ENCODE measurements around the gene KCNH1. TPM values are rescaled to one million over a fixed set of nuclear protein-coding genes. Genes with fewer than 3 reads are reported as not detected.
"Not testable (repeated sequence)": the region's sequence is repeated elsewhere in the genome, so short reads cannot be mapped to it uniquely, and the experiment has no call there.

KCNH1 gene
- total RNA-seq, 1 donor from 2014 or later, result 2.4 TPM

DNA sequence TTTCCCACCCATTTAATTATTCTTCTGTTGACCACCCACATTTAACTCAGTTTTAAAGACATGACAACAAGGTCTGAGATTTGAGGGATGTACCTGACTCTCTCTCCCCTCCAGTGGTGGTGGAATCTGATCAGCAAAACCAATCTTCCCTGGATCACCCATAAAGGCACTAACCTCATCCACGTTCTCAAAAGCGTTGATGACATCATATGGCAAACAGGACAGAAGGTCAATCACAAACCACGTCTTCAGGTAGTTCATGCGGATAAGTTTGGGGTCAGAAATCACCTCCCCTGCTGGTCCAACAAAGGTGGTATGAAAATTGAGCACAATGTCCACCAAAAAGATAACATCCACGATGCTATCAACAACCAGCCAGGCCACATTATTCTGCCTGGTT, 115.3 kb downstream of the KCNH1 start:
- H3K9me3 Mint-ChIP-seq, result no peaks in the 10 kb centered on the region
- H3K4me3 Mint-ChIP-seq, result no peak overlapping the region
- H3K4me1 Mint-ChIP-seq (ENCODE audit: unreplicated experiment), result peaks cover 3% of the 10 kb centered on the region
- no peak overlapping the region for H3K27ac Mint-ChIP-seq
- TF ChIP-seq, protein P1, sequence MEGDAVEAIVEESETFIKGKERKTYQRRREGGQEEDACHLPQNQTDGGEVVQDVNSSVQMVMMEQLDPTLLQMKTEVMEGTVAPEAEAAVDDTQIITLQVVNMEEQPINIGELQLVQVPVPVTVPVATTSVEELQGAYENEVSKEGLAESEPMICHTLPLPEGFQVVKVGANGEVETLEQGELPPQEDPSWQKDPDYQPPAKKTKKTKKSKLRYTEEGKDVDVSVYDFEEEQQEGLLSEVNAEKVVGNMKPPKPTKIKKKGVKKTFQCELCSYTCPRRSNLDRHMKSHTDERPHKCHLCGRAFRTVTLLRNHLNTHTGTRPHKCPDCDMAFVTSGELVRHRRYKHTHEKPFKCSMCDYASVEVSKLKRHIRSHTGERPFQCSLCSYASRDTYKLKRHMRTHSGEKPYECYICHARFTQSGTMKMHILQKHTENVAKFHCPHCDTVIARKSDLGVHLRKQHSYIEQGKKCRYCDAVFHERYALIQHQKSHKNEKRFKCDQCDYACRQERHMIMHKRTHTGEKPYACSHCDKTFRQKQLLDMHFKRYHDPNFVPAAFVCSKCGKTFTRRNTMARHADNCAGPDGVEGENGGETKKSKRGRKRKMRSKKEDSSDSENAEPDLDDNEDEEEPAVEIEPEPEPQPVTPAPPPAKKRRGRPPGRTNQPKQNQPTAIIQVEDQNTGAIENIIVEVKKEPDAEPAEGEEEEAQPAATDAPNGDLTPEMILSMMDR (conservative IDR thresholded peaks at IDR 0.05), result no peak
- DNase-seq (ENCODE audit: extremely low spot score, unreplicated experiment), result no peak
- H3K36me3 Mint-ChIP-seq, result no peaks in the 10 kb centered on the region
- peaks cover 29% of the 10 kb centered on the region for H3K27me3 Mint-ChIP-seq

DNA sequence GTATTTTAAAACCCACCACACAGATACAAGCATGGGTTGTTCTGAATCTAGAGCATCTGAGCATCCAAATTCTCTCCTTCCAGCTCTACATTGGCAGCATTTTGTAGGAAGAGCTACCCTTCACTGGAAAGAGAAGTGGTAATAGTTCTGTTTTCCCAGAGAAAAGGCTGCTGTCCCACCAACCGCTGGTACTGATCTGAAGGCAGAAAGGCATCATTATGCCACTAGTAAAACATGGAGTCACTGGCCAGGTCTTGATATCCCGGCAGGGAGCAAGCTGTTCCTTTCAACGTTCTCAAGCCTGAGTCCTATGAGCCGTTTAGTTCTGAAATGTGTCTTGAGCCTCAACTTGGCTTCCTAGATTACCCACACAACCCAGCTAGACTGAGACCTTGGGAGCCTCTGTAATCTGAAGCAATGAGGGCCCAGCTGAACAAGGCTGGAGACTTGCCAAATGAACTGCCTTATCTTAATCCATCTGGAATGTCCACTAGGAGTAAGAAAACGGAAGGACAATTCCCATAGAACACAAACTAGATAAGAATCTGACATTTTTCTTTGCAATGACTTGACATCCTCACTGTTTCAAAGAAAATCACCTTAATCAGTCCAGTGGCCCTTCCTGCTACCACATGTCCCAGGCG, 116.8 kb downstream of the KCNH1 start:
- Mint-ChIP-seq H3K4me1 (ENCODE audit: unreplicated experiment) (peaks cover 3% of the 10 kb centered on the region), H3K27ac (no peak overlapping the region), H3K36me3 (no peaks in the 10 kb centered on the region), H3K27me3 (peaks cover 34% of the 10 kb centered on the region), H3K9me3 (no peaks in the 10 kb centered on the region), H3K4me3 (no peak overlapping the region)
- DNase-seq (ENCODE audit: extremely low spot score, unreplicated experiment), result no peak
- TF ChIP-seq, protein P1 (conservative IDR thresholded peaks at IDR 0.05), result no peak

DNA sequence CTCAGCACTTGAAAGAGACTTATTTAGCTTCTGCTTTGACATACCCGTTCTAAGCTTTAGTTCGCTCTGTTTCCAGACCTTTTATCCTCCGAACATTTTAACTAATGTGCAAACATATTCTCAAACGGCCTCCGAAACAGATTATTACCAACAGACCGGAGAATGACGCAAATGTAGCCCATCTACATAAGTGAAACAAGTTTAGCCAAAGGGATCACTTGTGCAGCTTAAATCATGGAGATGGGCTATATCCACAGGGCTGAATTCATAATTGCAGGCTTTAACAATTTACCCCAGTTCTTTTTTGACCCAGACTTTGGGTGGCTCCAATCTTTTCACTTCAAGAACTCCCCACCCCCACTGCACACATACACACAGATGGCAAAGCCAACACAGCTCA, 119.7 kb downstream of the KCNH1 start:
- no peaks in the 10 kb centered on the region for H3K36me3 Mint-ChIP-seq
- TF ChIP-seq, protein P1 (conservative IDR thresholded peaks at IDR 0.05), result no peak

DNA sequence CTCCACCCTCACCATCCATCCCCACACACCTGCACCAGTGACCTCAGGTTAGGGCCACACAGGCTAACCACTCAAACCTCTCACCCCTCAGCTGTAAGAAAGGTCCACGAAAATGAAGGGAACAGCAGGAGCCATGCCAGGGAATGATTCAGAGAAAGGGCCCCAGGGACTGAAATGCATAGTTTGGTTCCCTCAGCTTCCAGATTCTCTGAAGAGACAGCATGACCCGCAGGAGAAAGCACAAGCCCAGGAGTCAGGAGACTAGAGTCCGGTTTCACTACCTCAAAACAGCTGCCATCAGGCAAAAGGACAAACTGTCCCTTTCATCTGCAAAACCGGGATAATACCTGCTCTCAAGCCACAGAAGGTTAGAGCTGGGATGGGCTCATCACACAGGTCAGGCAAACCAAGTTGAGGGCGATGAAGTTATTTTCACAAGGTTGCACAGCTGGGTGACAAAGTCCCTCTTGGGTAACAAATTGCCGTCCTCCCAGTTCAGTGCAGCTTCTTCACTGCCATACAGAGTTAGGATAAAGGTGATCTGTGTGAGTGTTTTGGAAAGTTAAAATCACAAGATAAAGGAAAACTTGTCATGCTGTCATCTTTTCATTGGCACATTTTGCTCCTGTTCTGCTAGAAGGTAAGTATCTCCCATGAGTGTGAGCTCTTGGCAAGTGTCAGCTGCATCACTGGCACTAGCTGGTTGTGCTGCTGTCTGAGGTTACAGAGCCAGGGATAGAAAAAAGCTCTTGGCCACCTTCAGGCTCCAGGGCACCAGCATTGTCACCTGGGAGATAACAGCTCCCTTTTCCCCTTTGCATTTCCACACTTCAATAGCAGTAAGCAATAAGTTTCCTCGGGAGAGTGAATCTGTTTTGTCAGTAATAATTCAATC, 120.4 kb downstream of the KCNH1 start:
- Mint-ChIP-seq H3K27ac (no peak overlapping the region), H3K9me3 (no peaks in the 10 kb centered on the region), H3K36me3 (no peaks in the 10 kb centered on the region), H3K4me3 (no peak overlapping the region), H3K4me1 (ENCODE audit: unreplicated experiment) (peaks cover 3% of the 10 kb centered on the region), H3K27me3 (peaks cover 35% of the 10 kb centered on the region)
- DNase-seq (ENCODE audit: extremely low spot score, unreplicated experiment), result no peak
- TF ChIP-seq, protein P1 (conservative IDR thresholded peaks at IDR 0.05), result no peak

More for the DNA sequence above, 119.7 kb downstream of the KCNH1 start:
- DNase-seq (ENCODE audit: extremely low spot score, unreplicated experiment), result no peak
- H3K4me1 Mint-ChIP-seq (ENCODE audit: unreplicated experiment), result peaks cover 3% of the 10 kb centered on the region
- H3K4me3 Mint-ChIP-seq, result no peak overlapping the region
- H3K27ac Mint-ChIP-seq, result no peak overlapping the region
- peaks cover 31% of the 10 kb centered on the region for H3K27me3 Mint-ChIP-seq
- no peaks in the 10 kb centered on the region for H3K9me3 Mint-ChIP-seq

DNA sequence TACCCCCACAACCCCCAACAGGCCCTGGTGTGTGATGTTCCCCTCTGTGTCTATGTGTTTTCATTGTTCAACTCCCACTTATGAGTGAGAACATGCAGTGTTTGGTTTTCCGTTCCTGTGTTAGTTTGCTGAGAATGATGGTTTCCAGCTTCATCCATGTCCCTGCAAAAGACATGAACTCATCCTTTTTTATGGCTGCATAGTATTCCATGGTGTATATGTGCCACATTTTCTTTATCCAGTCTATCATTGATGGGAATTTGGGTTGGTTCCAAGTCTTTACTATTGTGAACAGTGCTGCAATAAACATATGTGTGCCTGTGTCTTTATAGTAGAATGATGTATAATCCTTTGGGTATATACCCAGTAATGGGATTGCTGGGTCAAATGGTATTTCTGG, 122.8 kb downstream of the KCNH1 start:
- not testable (repeated sequence) for H3K36me3 Mint-ChIP-seq; H3K4me3 Mint-ChIP-seq; DNase-seq (ENCODE audit: extremely low spot score, unreplicated experiment); H3K9me3 Mint-ChIP-seq; H3K4me1 Mint-ChIP-seq (ENCODE audit: unreplicated experiment); H3K27ac Mint-ChIP-seq
- H3K27me3 Mint-ChIP-seq, result peaks cover 40% of the 10 kb centered on the region

DNA sequence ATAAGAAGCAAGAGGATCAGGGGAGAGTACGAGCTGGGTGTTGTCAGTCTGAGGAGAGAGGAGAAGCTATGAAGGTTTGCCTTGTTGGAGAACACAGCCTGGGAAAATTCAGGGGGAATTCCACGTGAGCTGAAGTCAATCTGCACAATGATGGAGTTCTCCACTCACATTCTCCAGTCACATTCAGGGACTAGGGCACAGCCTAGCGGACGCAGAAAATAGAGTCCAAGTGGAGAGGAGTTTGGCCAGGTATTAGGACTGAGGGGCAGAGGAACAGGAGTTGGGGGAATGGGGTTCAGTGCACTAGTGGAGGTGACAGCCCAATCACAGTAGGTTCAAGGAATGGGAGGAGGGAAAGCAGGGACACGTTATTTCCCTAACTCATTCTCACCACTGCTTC, 124.0 kb downstream of the KCNH1 start:
- no peaks in the 10 kb centered on the region for H3K9me3 Mint-ChIP-seq
- H3K4me3 Mint-ChIP-seq, result no peak overlapping the region
- TF ChIP-seq, protein P1 (conservative IDR thresholded peaks at IDR 0.05), result no peak
- no peak overlapping the region for H3K27ac Mint-ChIP-seq
- H3K4me1 Mint-ChIP-seq (ENCODE audit: unreplicated experiment), result no peaks in the 10 kb centered on the region
- no peak for DNase-seq (ENCODE audit: extremely low spot score, unreplicated experiment)
- H3K27me3 Mint-ChIP-seq, result peaks cover 35% of the 10 kb centered on the region
- no peaks in the 10 kb centered on the region for H3K36me3 Mint-ChIP-seq

Data from type B pancreatic cell (in vitro differentiated cells).